OCI-LY1 (cell line): ENCODE data around the gene SOX13.

Experiments used
- H2AFZ ChIP-seq: fragments of 200-600 bp; sonication (generic), shearing (Covaris generic); 2 replicates; pipeline ENCODE4 v1.6.0; 2014; ENCODE audit warnings: antibody characterized with exemption, mild to moderate bottlenecking, low read length
- H3F3A ChIP-seq: fragments of 200-600 bp; sonication (generic), shearing (Covaris generic); 2 replicates; pipeline ENCODE4 v1.6.0; 2014; ENCODE audit warnings: mild to moderate bottlenecking, antibody characterized with exemption, low read length, moderate library complexity; ENCODE audit not compliant: insufficient read depth
- H3K27ac ChIP-seq: fragments of 200-600 bp; sonication (generic); 2 replicates; pipeline ENCODE4 v1.5.1; 2014; ENCODE audit warnings: low read length, mixed run types, mild to moderate bottlenecking, low read depth; ENCODE audit not compliant: poor library complexity, severe bottlenecking
- H3K27me3 ChIP-seq: fragments of 200-600 bp; sonication (generic); 2 replicates; pipeline ENCODE4 v1.6.0; 2014; ENCODE audit warnings: antibody characterized with exemption, mild to moderate bottlenecking, low read length, moderate library complexity; ENCODE audit not compliant: insufficient read depth
- H3K36me3 ChIP-seq: fragments of 200-600 bp; sonication (generic); 2 replicates; pipeline ENCODE4 v1.6.1; 2014; ENCODE audit warnings: mild to moderate bottlenecking, antibody characterized with exemption, low read length, moderate library complexity, mixed read lengths; ENCODE audit not compliant: insufficient read depth
- H3K4me1 ChIP-seq: fragments of 200-600 bp; sonication (generic); 2 replicates; pipeline ENCODE4 v1.5.1; 2014; ENCODE audit warnings: mild to moderate bottlenecking, low read length, moderate library complexity; ENCODE audit not compliant: insufficient read depth, severe bottlenecking
- H3K4me2 ChIP-seq: fragments of 200-600 bp; sonication (generic), shearing (Covaris generic); 2 replicates; pipeline ENCODE4 v1.6.1; 2014; ENCODE audit warnings: low read length
- H3K4me3 ChIP-seq: fragments of 200-600 bp; sonication (generic); 2 replicates; pipeline ENCODE4 v1.5.1; 2014; ENCODE audit warnings: low read length, low read depth, mild to moderate bottlenecking, mixed read lengths; ENCODE audit not compliant: poor library complexity, severe bottlenecking
- H3K79me2 ChIP-seq: fragments of 200-600 bp; shearing (Covaris generic); 2 replicates; pipeline ENCODE4 v1.6.1; 2016; ENCODE audit warnings: mixed run types, low read length, mixed read lengths; ENCODE audit not compliant: insufficient read depth
- H3K9ac ChIP-seq: fragments of 200-600 bp; sonication (generic), shearing (Covaris generic); 2 replicates; pipeline ENCODE4 v1.6.1; 2014; ENCODE audit warnings: mild to moderate bottlenecking, low read length, mixed read lengths
- H3K9me2 ChIP-seq: fragments of 200-600 bp; sonication (generic), shearing (Covaris generic); 2 replicates; pipeline ENCODE4 v1.6.1; 2014; ENCODE audit warnings: low read depth, mild to moderate bottlenecking, low read length, mixed read lengths
- H3K9me3 ChIP-seq: fragments of 200-600 bp; shearing (Covaris generic); 2 replicates; pipeline ENCODE4 v1.6.1; 2014; ENCODE audit warnings: low read length, mixed read lengths
- H4K20me1 ChIP-seq: fragments of 200-600 bp; sonication (generic), shearing (Covaris generic); 2 replicates; pipeline ENCODE4 v1.6.0; 2016; ENCODE audit warnings: mild to moderate bottlenecking, low read length; ENCODE audit not compliant: insufficient read depth
- EZH2 ChIP-seq: fragments of 200-600 bp; sonication (generic), shearing (Covaris generic); IDR thresholded peaks from 2 replicates; pipeline ENCODE4 v1.8.0; 2017; ENCODE audit warnings: borderline replicate concordance, mixed run types, mild to moderate bottlenecking, antibody characterized with exemption, low read length, moderate library complexity, mixed read lengths
- TF ChIP-seq, protein P1 (sequence below): fragments of 200-600 bp; sonication (generic), shearing (Covaris generic); IDR thresholded peaks from 2 replicates; pipeline ENCODE4 v1.5.1; 2017; ENCODE audit warnings: mild to moderate bottlenecking, antibody characterized with exemption, low read length, moderate library complexity, mixed read lengths

SOX13 gene

GRCh38 chr1:204093421-204093717 lies 20.5 kb downstream of the SOX13 start:
- Histone ChIP-seq H3K4me2 (no peak overlapping the region), H3K4me3 (no peak overlapping the region), H3K4me1 (no peaks in the 10 kb centered on the region), H3K36me3 (no peaks in the 10 kb centered on the region), H3K9me3 (no peaks in the 10 kb centered on the region), H3K9me2 (no peaks in the 10 kb centered on the region), H2AFZ (no peak overlapping the region), H3K27ac (no peak overlapping the region), H3K79me2 (no peaks in the 10 kb centered on the region), H3F3A (no peaks in the 10 kb centered on the region), H3K9ac (no peak overlapping the region), H3K27me3 (0 out of 2 replicates have a peak, but pooled peaks cover 3% of the 10 kb centered on the region), H4K20me1 (no peaks in the 10 kb centered on the region)
- TF ChIP-seq, protein P1, sequence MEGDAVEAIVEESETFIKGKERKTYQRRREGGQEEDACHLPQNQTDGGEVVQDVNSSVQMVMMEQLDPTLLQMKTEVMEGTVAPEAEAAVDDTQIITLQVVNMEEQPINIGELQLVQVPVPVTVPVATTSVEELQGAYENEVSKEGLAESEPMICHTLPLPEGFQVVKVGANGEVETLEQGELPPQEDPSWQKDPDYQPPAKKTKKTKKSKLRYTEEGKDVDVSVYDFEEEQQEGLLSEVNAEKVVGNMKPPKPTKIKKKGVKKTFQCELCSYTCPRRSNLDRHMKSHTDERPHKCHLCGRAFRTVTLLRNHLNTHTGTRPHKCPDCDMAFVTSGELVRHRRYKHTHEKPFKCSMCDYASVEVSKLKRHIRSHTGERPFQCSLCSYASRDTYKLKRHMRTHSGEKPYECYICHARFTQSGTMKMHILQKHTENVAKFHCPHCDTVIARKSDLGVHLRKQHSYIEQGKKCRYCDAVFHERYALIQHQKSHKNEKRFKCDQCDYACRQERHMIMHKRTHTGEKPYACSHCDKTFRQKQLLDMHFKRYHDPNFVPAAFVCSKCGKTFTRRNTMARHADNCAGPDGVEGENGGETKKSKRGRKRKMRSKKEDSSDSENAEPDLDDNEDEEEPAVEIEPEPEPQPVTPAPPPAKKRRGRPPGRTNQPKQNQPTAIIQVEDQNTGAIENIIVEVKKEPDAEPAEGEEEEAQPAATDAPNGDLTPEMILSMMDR: no peak
- no peak for TF ChIP-seq EZH2

- 0 out of 2 replicates have a peak, but pooled peaks cover 3% of the 10 kb centered on the region for H3K27me3 ChIP-seq
- no peaks in the 10 kb centered on the region for H3K9me3 ChIP-seq
- no peak overlapping the region for H3K27ac ChIP-seq
- H2AFZ ChIP-seq: no peak overlapping the region
- H4K20me1 ChIP-seq: no peaks in the 10 kb centered on the region
- no peak overlapping the region for H3K4me3 ChIP-seq
- H3F3A ChIP-seq: no peaks in the 10 kb centered on the region
- TF ChIP-seq, protein P1: no peak
- TF ChIP-seq EZH2: no peak
- no peaks in the 10 kb centered on the region for H3K36me3 ChIP-seq
- no peak overlapping the region for H3K4me2 ChIP-seq
- H3K9me2 ChIP-seq: no peaks in the 10 kb centered on the region
- H3K79me2 ChIP-seq: no peaks in the 10 kb centered on the region
- no peak overlapping the region for H3K9ac ChIP-seq
- no peaks in the 10 kb centered on the region for H3K4me1 ChIP-seq
These were observed 20.9 kb downstream of the SOX13 start for GRCh38 chr1:204093781-204094180.

DNA sequence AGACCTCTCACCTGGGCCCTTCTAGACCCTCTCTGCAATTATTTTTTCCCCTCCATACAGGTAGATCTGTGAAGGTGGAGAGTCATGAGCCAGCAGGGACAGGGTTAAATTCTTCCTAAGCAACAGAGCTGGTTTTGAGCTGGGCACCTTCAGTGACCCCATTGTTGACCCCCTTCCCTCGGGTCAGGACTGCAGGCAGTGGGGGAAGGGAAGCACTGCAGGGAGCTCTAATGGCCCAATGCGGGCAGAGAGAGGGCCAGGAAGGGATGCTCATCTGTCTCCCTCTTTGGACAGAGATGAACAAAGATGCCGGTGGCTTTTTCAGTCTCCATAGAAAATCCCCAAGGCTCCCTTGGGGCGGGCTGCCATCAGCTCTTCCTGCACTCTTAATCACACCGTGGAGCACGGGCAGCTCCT lies 21.4 kb downstream of the SOX13 start:
- no peak overlapping the region for H3K4me2 ChIP-seq
- H3K9me2 ChIP-seq: no peaks in the 10 kb centered on the region
- no peaks in the 10 kb centered on the region for H3K4me1 ChIP-seq
- TF ChIP-seq, protein P1: no peak
- TF ChIP-seq EZH2: no peak
- H3K27me3 ChIP-seq: 0 out of 2 replicates have a peak, but pooled peaks cover 3% of the 10 kb centered on the region
- no peak overlapping the region for H3K4me3 ChIP-seq
- no peak overlapping the region for H3K9ac ChIP-seq
- no peaks in the 10 kb centered on the region for H3K79me2 ChIP-seq
- H3F3A ChIP-seq: no peaks in the 10 kb centered on the region
- no peak overlapping the region for H2AFZ ChIP-seq
- H3K9me3 ChIP-seq: no peaks in the 10 kb centered on the region
- H3K27ac ChIP-seq: no peak overlapping the region
- no peaks in the 10 kb centered on the region for H3K36me3 ChIP-seq
- no peaks in the 10 kb centered on the region for H4K20me1 ChIP-seq
